ENCODE data around the gene LGMN. TPM values are rescaled to one million over a fixed set of nuclear protein-coding genes. Genes with fewer than 3 reads are reported as not detected.
A peak's percentile ranks its signal among the peaks of the same experiment; 100 is the strongest.

LGMN gene
- total and polyA plus RNA-seq, 8 donors = 75.4 to 251 (median 97.1) TPM

- DNase-seq = no peak
- Histone ChIP-seq H3K27me3 (no peaks in the 10 kb centered on the region), H3K27ac (no peak overlapping the region), H3K4me3 (no peak overlapping the region), H3K36me3 (peaks cover 0 to 89% of the 10 kb centered on the region in 2 donors), H3K9me3 (no peaks in the 10 kb centered on the region), H3K4me1 (peaks cover 0 to 41% of the 10 kb centered on the region in 2 donors)
- intact Hi-C loops (cut with DNase I) = loop anchor here in 1 of 2 donors (10.0 kb wide), 1 partner anchor 94 kb away; no protein-coding TSS in a partner anchor
- no peak for ATAC-seq
- TF ChIP-seq CTCF (IDR thresholded peaks at IDR 0.05) = no peak
These were observed 69.7 kb downstream of the LGMN start for GRCh38 chr14:92678766-92679165.

GRCh38 chr14:92677955-92678354 lies 70.5 kb downstream of the LGMN start:
- ATAC-seq = no peak
- no peak for TF ChIP-seq CTCF (IDR thresholded peaks at IDR 0.05)
- Histone ChIP-seq H3K4me1 (peaks cover 0 to 42% of the 10 kb centered on the region in 2 donors), H3K27ac (no peak overlapping the region), H3K9me3 (no peaks in the 10 kb centered on the region), H3K36me3 (peaks cover 0 to 89% of the 10 kb centered on the region in 2 donors), H3K4me3 (no peak overlapping the region), H3K27me3 (no peaks in the 10 kb centered on the region)
- intact Hi-C loops (cut with DNase I) = loop anchor here in 1 of 2 donors (10.0 kb wide), 1 partner anchor 93 kb away; no protein-coding TSS in a partner anchor
- DNase-seq = peak in 1 of 4 donors; percentile 19

GRCh38 chr14:92677087-92677668 lies 71.2 kb downstream of the LGMN start:
- intact Hi-C loops (cut with DNase I) = loop anchor here in 1 of 2 donors (10.0 kb wide), 1 partner anchor 92 kb away; no protein-coding TSS in a partner anchor

GRCh38 chr14:92676403-92677086 lies 71.9 kb downstream of the LGMN start:
- Histone ChIP-seq H3K4me3 (no peak overlapping the region), H3K36me3 (peaks cover 0 to 87% of the 10 kb centered on the region in 2 donors), H3K27ac (peak overlapping the region in 1 of 2 donors; percentile 70), H3K9me3 (no peaks in the 10 kb centered on the region), H3K27me3 (no peaks in the 10 kb centered on the region), H3K4me1 (peaks cover 0 to 39% of the 10 kb centered on the region in 2 donors)
- DNase-seq (peak in 2 of 4 donors; percentile 31 to 64), ATAC-seq (no peak)
- TF ChIP-seq CTCF (IDR thresholded peaks at IDR 0.05) = no peak
- intact Hi-C loops (cut with DNase I) = loop anchor here in 1 of 2 donors (10.0 kb wide), 1 partner anchor 92 kb away; no protein-coding TSS in a partner anchor

More at GRCh38 chr14:92677087-92677668, 71.2 kb downstream of the LGMN start:
- H3K4me3 ChIP-seq = no peak overlapping the region
- ATAC-seq (peak; percentile 38), DNase-seq (no peak)
- H3K36me3 ChIP-seq = peaks cover 0 to 88% of the 10 kb centered on the region in 2 donors
- no peak overlapping the region for H3K27ac ChIP-seq
- no peaks in the 10 kb centered on the region for H3K27me3 ChIP-seq
- peaks cover 0 to 42% of the 10 kb centered on the region in 2 donors for H3K4me1 ChIP-seq
- TF ChIP-seq CTCF (IDR thresholded peaks at IDR 0.05) = no peak
- no peaks in the 10 kb centered on the region for H3K9me3 ChIP-seq

- peak overlapping the region in 1 of 2 donors; percentile 70 for H3K27ac ChIP-seq
- intact Hi-C loops (cut with DNase I) = loop anchor here in 1 of 2 donors (10.0 kb wide), 1 partner anchor 91 kb away; no protein-coding TSS in a partner anchor
These were observed 72.5 kb downstream of the LGMN start for GRCh38 chr14:92675976-92676375.

More at GRCh38 chr14:92675976-92676375, 72.5 kb downstream of the LGMN start:
- peak; percentile 24 for ATAC-seq
- Histone ChIP-seq H3K36me3 (peaks cover 0 to 87% of the 10 kb centered on the region in 2 donors), H3K4me1 (peaks cover 0 to 36% of the 10 kb centered on the region in 2 donors), H3K27me3 (no peaks in the 10 kb centered on the region), H3K9me3 (no peaks in the 10 kb centered on the region), H3K4me3 (no peak overlapping the region)
- no peak for TF ChIP-seq CTCF (IDR thresholded peaks at IDR 0.05)
- DNase-seq = peak in 2 of 4 donors; percentile 44 to 56
